ENCODE measurements around the gene ADAMTS2. TPM values are rescaled to one million over a fixed set of nuclear protein-coding genes. Genes with fewer than 3 reads are reported as not detected.

The ADAMTS2 gene
- total RNA-seq, 1 donor from 2014 or later, result not detected

GRCh38 chr5:179306191-179307012, 38.9 kb downstream of the ADAMTS2 start:
- Mint-ChIP-seq H3K4me1 (ENCODE audit: low read depth) (no peaks in the 10 kb centered on the region), H3K27ac (no peak overlapping the region), H3K36me3 (ENCODE audit: low read depth) (no peaks in the 10 kb centered on the region), H3K4me3 (ENCODE audit: low read depth) (no peak overlapping the region), H3K9me3 (peaks cover 15% of the 10 kb centered on the region), H3K27me3 (ENCODE audit: low read depth) (no peaks in the 10 kb centered on the region)
- intact Hi-C loops (cut with micrococcal nuclease), result no loop called here
- DNase-seq (ENCODE audit: low spot score), result no peak

DNA sequence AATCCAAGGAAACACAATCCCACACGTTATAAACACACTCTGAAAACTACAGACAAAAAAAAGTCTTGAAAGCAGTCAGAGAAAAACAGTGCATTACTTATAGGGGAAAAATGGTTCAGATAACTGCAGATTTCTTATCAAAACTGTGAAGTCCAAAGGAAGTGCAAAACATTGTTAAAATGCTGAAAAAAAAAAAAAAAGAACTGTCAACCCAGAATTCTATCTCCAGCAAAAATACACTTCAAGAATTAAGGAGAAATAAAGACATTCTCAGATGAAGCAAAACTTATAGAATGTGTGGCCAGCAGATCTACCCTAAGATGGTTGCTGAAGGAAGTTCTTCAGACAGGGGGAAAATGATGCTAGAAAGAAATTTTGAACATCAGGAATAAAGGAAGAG, 40.4 kb downstream of the ADAMTS2 start:
- no peak overlapping the region for H3K4me3 Mint-ChIP-seq (ENCODE audit: low read depth)
- H3K27me3 Mint-ChIP-seq (ENCODE audit: low read depth), result no peaks in the 10 kb centered on the region
- no peak overlapping the region for H3K27ac Mint-ChIP-seq
- no peaks in the 10 kb centered on the region for H3K4me1 Mint-ChIP-seq (ENCODE audit: low read depth)
- intact Hi-C loops (cut with micrococcal nuclease), result no loop called here
- DNase-seq (ENCODE audit: low spot score), result no peak
- H3K9me3 Mint-ChIP-seq, result peaks cover 15% of the 10 kb centered on the region
- no peaks in the 10 kb centered on the region for H3K36me3 Mint-ChIP-seq (ENCODE audit: low read depth)

DNA sequence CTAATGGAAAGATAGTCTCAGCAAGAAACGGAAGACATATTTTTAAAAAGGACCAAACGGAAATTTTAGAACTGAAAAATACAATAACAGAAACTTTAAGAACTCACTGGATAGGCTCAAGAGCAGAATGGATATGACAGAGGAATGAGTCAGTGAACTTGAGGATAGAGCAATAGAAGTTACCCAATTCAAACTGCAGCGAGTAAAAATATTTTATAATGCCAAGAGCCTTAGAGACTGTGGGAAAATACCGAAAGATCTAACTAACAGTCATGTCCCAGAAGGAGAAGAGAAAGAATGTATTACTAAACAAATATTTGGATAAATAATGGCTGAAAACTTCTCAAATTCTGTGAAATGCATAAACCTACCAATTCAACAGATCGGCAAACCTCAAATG, 40.8 kb downstream of the ADAMTS2 start:
- H3K27me3 Mint-ChIP-seq (ENCODE audit: low read depth), result no peaks in the 10 kb centered on the region

GRCh38 chr5:179303451-179304200, 41.6 kb downstream of the ADAMTS2 start:
- peaks cover 15% of the 10 kb centered on the region for H3K9me3 Mint-ChIP-seq
- DNase-seq (ENCODE audit: low spot score), result no peak
- H3K4me3 Mint-ChIP-seq (ENCODE audit: low read depth), result no peak overlapping the region
- H3K27me3 Mint-ChIP-seq (ENCODE audit: low read depth), result no peaks in the 10 kb centered on the region
- H3K36me3 Mint-ChIP-seq (ENCODE audit: low read depth), result no peaks in the 10 kb centered on the region
- intact Hi-C loops (cut with micrococcal nuclease), result no loop called here
- no peaks in the 10 kb centered on the region for H3K4me1 Mint-ChIP-seq (ENCODE audit: low read depth)
- no peak overlapping the region for H3K27ac Mint-ChIP-seq

More for the DNA sequence above, 40.8 kb downstream of the ADAMTS2 start:
- Mint-ChIP-seq H3K36me3 (ENCODE audit: low read depth) (no peaks in the 10 kb centered on the region), H3K4me3 (ENCODE audit: low read depth) (no peak overlapping the region), H3K27ac (no peak overlapping the region), H3K4me1 (ENCODE audit: low read depth) (no peaks in the 10 kb centered on the region), H3K9me3 (peaks cover 15% of the 10 kb centered on the region)
- intact Hi-C loops (cut with micrococcal nuclease), result no loop called here
- DNase-seq (ENCODE audit: low spot score), result no peak

- H3K4me1 Mint-ChIP-seq (ENCODE audit: low read depth), result no peaks in the 10 kb centered on the region
- H3K4me3 Mint-ChIP-seq (ENCODE audit: low read depth), result no peak overlapping the region
- DNase-seq (ENCODE audit: low spot score), result no peak
- intact Hi-C loops (cut with micrococcal nuclease), result no loop called here
- H3K27me3 Mint-ChIP-seq (ENCODE audit: low read depth), result no peaks in the 10 kb centered on the region
- H3K9me3 Mint-ChIP-seq, result peaks cover 15% of the 10 kb centered on the region
- H3K27ac Mint-ChIP-seq, result no peak overlapping the region
- H3K36me3 Mint-ChIP-seq (ENCODE audit: low read depth), result no peaks in the 10 kb centered on the region
Measured at GRCh38 chr5:179302499-179303185, 42.6 kb downstream of the ADAMTS2 start.

- H3K36me3 Mint-ChIP-seq (ENCODE audit: low read depth), result no peaks in the 10 kb centered on the region
- no peak overlapping the region for H3K27ac Mint-ChIP-seq
- no peaks in the 10 kb centered on the region for H3K27me3 Mint-ChIP-seq (ENCODE audit: low read depth)
- no peak for DNase-seq (ENCODE audit: low spot score)
- H3K4me1 Mint-ChIP-seq (ENCODE audit: low read depth), result no peaks in the 10 kb centered on the region
- no peak overlapping the region for H3K4me3 Mint-ChIP-seq (ENCODE audit: low read depth)
- intact Hi-C loops (cut with micrococcal nuclease), result no loop called here
- peaks cover 15% of the 10 kb centered on the region for H3K9me3 Mint-ChIP-seq
Measured at GRCh38 chr5:179301796-179302195, 43.5 kb downstream of the ADAMTS2 start.

DNA sequence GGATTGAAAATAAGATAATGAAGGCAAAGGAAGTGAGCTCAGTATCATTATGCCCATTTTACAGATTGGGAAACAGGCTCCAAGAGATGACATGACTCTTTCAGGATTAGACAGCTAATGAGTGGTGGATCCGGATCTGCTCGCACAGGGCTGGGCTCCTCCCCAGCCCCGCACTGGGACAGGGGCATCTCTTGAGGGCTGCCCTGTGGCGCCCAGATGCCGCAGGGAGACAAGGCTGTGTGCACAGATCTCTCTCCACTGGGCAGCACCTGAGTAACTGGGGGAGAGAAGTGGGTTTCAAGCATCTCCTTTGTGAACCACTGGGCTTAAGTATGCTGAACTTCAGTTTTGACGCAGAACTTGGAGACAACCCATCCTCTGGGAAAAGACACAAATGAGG, 43.9 kb downstream of the ADAMTS2 start:
- H3K9me3 Mint-ChIP-seq, result peaks cover 15% of the 10 kb centered on the region
- H3K4me3 Mint-ChIP-seq (ENCODE audit: low read depth), result no peak overlapping the region
- H3K36me3 Mint-ChIP-seq (ENCODE audit: low read depth), result no peaks in the 10 kb centered on the region
- no peaks in the 10 kb centered on the region for H3K4me1 Mint-ChIP-seq (ENCODE audit: low read depth)
- DNase-seq (ENCODE audit: low spot score), result no peak
- H3K27me3 Mint-ChIP-seq (ENCODE audit: low read depth), result no peaks in the 10 kb centered on the region
- intact Hi-C loops (cut with micrococcal nuclease), result no loop called here
- no peak overlapping the region for H3K27ac Mint-ChIP-seq

DNA sequence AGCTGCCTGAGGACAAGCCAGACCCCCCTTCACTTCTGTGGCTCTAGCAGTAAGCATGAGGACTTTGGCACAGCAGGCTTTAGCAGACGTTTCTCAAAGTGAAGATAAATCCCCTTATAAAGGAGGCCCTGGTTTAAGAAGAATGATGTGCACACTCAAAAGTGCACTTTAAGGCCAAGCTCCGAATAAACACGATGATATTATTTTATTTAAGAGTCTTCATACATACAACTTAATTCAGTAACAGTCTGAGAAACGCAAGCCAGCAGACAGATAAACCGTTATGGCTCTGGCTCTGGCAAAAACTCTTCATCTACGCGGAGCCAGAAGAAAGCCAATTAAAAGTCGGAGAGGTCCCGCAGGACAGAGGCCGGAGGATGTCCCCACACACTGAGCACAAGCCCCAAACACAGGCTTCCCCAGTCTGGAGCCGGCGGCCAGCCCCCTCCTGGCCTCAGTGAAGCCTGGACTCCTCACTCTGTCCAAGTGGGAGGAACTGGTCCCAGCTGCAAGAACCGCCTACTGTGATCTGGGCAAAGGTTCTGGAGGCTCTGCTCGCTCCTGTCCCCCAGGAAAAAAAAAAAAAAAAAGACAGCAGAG, 44.6 kb downstream of the ADAMTS2 start:
- no peak for DNase-seq (ENCODE audit: low spot score)
- no peaks in the 10 kb centered on the region for H3K36me3 Mint-ChIP-seq (ENCODE audit: low read depth)
- intact Hi-C loops (cut with micrococcal nuclease), result no loop called here
- no peak overlapping the region for H3K4me3 Mint-ChIP-seq (ENCODE audit: low read depth)
- no peaks in the 10 kb centered on the region for H3K27me3 Mint-ChIP-seq (ENCODE audit: low read depth)
- peaks cover 15% of the 10 kb centered on the region for H3K9me3 Mint-ChIP-seq
- no peaks in the 10 kb centered on the region for H3K4me1 Mint-ChIP-seq (ENCODE audit: low read depth)
- no peak overlapping the region for H3K27ac Mint-ChIP-seq

DNA sequence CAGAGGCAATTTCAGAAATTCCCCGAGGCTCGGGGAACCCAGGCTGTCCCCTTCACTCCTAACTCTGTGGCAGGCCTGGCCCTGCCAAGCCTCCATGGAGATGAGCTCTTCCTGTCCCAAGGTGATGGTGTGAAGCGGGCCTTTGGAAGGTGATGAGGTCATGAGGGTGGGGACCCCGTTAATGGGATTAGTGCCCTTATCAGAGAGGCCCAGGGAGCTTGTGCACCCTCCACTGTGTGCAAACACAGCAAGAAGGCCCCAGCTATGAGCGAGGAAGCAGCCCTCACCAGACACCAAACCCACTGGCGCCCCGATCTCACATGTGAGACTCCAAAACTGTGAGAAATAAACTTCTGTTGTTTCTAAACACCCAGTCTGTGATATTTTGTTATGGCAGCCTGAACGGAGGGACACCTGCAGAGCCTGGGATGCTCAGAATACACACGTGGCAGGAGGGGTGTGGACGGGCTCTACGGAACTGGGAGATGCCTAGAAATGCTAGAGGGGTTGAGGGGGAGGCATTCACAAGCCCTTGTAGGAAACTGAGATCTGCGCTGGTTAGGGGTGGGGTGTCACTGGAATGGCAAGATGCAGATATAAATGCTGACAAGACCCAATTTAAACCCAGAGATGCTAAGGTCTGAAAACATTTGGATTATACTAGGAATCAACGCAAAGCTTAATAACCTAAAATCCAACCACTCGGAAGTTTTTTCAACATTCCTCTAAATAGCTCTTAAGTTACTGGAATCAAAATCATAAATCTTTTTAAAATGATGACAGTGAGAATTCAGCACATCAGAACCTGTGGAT, 46.9 kb downstream of the ADAMTS2 start:
- Mint-ChIP-seq H3K27ac (no peak overlapping the region), H3K4me3 (ENCODE audit: low read depth) (no peak overlapping the region), H3K4me1 (ENCODE audit: low read depth) (no peaks in the 10 kb centered on the region), H3K27me3 (ENCODE audit: low read depth) (no peaks in the 10 kb centered on the region), H3K36me3 (ENCODE audit: low read depth) (no peaks in the 10 kb centered on the region), H3K9me3 (no peaks in the 10 kb centered on the region)
- intact Hi-C loops (cut with micrococcal nuclease), result no loop called here
- DNase-seq (ENCODE audit: low spot score), result no peak

- no peak for DNase-seq (ENCODE audit: low spot score)
- H3K4me1 Mint-ChIP-seq (ENCODE audit: low read depth), result no peaks in the 10 kb centered on the region
- H3K36me3 Mint-ChIP-seq (ENCODE audit: low read depth), result no peaks in the 10 kb centered on the region
- H3K4me3 Mint-ChIP-seq (ENCODE audit: low read depth), result no peak overlapping the region
- H3K9me3 Mint-ChIP-seq, result no peaks in the 10 kb centered on the region
- H3K27me3 Mint-ChIP-seq (ENCODE audit: low read depth), result no peaks in the 10 kb centered on the region
- no peak overlapping the region for H3K27ac Mint-ChIP-seq
- intact Hi-C loops (cut with micrococcal nuclease), result no loop called here
Measured at GRCh38 chr5:179297486-179298180, 47.6 kb downstream of the ADAMTS2 start.

DNA sequence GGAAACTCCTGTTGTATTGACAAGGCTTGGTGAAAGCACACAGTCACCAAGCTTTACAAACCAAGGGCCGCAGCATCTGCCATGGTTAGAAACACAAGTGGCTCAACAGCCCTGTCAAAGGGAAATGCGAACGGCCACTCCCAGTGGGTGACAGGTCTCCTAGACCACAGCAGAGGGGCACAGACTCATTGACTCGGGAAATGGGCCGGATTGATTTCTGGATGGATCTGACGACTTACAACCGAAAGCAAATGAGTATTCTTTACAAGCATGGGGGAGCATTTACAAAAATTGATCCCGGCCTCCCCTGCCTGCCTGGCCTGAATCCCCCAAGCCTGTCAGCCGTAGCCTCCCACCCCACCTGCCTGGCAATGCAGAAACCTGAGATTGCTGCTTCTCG, 48.2 kb downstream of the ADAMTS2 start:
- intact Hi-C loops (cut with micrococcal nuclease), result no loop called here
- Mint-ChIP-seq H3K27ac (no peak overlapping the region), H3K27me3 (ENCODE audit: low read depth) (no peaks in the 10 kb centered on the region), H3K4me1 (ENCODE audit: low read depth) (no peaks in the 10 kb centered on the region), H3K36me3 (ENCODE audit: low read depth) (no peaks in the 10 kb centered on the region), H3K4me3 (ENCODE audit: low read depth) (no peak overlapping the region), H3K9me3 (no peaks in the 10 kb centered on the region)
- DNase-seq (ENCODE audit: low spot score), result no peak

All from activated T-helper 2 cell treated with anti-CD3 and anti-CD28 coated beads, Interferon-gamma antibody, Interleukin-2, Interleukin-4, amounts not matched to agents 10 μg/mL and 5 μg/mL and 100 μg/mL, durations not matched to agents 14 hours and 24 hours and 36 hours (primary cell).